GM10266 (cell line): Measurements from ENCODE around the gene PARP15.
A peak's percentile ranks its signal among the peaks of the same experiment; 100 is the strongest.

Experiments used
- DNase-seq: peaks from one replicate; pipeline ENCODE4 v3.0.0; 2012; ENCODE audit errors: extremely low spot score
- CTCF ChIP-seq: IDR thresholded peaks from 2 replicates; pipeline ENCODE4 v1.5.1; 2012; ENCODE audit warnings: mild to moderate bottlenecking, low read depth; ENCODE audit not compliant: control insufficient read depth, insufficient read depth; ENCODE audit errors: missing control alignments

PARP15 gene

GRCh38 chr3:122602011-122602710, 24.7 kb downstream of the PARP15 start:
- no peak for DNase-seq
- no peak for TF ChIP-seq CTCF

GRCh38 chr3:122603056-122603455, 25.6 kb downstream of the PARP15 start:
- no peak for TF ChIP-seq CTCF
- no peak for DNase-seq

DNA sequence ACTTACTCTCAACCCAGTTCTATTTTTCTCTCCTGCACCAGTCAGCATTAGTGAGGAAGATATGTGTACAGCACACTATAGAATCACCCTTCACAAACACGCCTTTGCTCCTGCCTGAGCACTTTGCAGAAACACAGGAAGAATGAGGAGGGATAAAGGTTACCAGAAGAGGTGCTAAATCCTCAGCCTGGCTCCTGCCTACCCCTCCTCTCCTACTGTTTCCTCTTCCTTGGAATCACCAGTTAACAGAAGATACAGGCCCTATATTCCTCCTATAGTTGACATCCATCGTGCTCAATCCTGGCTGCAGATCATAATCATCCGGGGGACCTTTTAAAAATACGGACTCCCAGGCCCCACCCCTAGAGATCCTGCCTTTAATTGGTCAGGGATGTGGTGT, 28.9 kb downstream of the PARP15 start:
- DNase-seq: no peak
- TF ChIP-seq CTCF: no peak

GRCh38 chr3:122608916-122609315, 31.5 kb downstream of the PARP15 start:
- DNase-seq: no peak
- TF ChIP-seq CTCF: no peak

DNA sequence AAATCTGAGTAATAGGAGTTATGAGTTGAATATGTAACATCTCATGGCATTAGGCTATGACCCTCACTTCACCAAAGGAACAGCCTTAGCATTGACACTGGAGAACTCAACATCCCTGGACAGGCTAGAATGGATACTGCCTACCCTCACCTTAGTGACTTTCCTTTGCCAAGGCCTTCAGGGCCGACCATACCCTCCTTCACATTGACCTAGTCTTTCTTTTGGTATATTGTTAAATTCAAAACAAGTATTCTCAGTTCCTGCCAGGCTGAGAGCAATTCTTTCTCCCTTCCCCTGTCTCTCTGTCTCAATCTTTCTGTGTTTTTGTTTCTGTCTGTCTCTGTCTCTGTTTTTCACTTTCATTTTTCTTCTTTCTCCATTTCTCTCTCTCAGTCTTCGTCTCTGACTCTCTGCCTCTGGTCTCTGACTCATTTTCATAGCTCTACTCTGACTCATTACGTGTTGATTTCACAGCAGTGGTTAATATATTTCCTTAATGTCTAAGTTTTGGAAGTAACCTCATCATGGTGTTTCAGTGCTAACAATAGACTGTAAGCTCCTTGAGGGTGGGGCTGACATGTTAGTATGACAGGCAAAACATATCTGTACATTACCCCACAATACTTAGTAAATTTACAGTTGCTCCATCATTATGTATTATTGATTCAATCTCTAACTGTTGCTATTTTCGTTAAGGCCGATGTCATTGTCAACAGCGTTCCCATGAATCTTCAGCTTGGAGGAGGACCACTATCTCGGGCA, 32.5 kb downstream of the PARP15 start:
- DNase-seq: peak; percentile 78
- no peak for TF ChIP-seq CTCF

GRCh38 chr3:122612696-122613095, 35.2 kb downstream of the PARP15 start:
- DNase-seq: no peak
- TF ChIP-seq CTCF: no peak

DNA sequence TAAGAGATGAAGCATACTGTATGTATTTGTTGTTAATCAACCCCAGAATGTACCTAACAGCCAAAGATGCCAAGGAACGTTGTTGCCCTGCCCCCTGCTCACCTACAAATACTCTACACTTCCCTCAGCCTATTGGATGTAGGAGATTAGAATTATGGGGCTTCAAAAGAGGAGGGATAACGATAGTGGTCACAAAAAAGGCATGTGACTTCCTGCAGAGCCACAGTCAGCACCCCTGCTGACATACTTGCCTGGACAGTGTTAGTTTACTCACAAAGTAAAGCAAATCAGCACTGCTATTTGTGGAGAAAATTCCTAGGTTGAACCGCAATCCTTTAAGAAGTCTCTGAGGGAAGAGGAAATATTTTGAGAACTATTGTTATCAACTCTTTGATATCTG, 37.9 kb downstream of the PARP15 start:
- no peak for DNase-seq
- TF ChIP-seq CTCF: no peak
